Activated T-helper 2 cell treated with anti-CD3 and anti-CD28 coated beads, Interferon-gamma antibody, Interleukin-2, Interleukin-4, amounts not matched to agents 10 μg/mL and 5 μg/mL and 100 μg/mL, durations not matched to agents 14 hours and 24 hours and 36 hours (primary cell): Measurements from ENCODE around the gene CELF4. TPM values are rescaled to one million over a fixed set of nuclear protein-coding genes. Genes with fewer than 3 reads are reported as not detected.

ENCODE experiments used
- DNase-seq: peaks from one replicate; pipeline ENCODE4 v3.0.0; 2021; ENCODE audit warnings: low spot score
- H3K27ac Mint-ChIP-seq: one replicate; pipeline ENCODE4 v1.8.0; 2021; ENCODE audit warnings: mixed read lengths
- H3K27me3 Mint-ChIP-seq: one replicate; pipeline ENCODE4 v1.8.0; 2021; ENCODE audit warnings: low read depth, mixed read lengths
- H3K36me3 Mint-ChIP-seq: one replicate; pipeline ENCODE4 v1.8.0; 2021; ENCODE audit warnings: low read depth, mixed read lengths
- H3K4me1 Mint-ChIP-seq: one replicate; pipeline ENCODE4 v1.8.0; 2021; ENCODE audit warnings: low read depth, mixed read lengths
- H3K4me3 Mint-ChIP-seq: one replicate; pipeline ENCODE4 v1.8.0; 2021; ENCODE audit warnings: low read depth, mild to moderate bottlenecking, moderate library complexity, mixed read lengths
- H3K9me3 Mint-ChIP-seq: one replicate; pipeline ENCODE4 v1.8.0; 2021; ENCODE audit warnings: mixed read lengths
- intact Hi-C: fragments of 100-400 bp; cut with micrococcal nuclease; formaldehyde crosslinking; loops from one replicate; pipeline ENCODE4 v1.15.1; 2023
- total RNA-seq: library from RNA; stranded (reverse); gene quantifications from 2 replicates; pipeline ENCODE4 v1.2.3, GENCODE V29; 2022

CELF4 gene
- total RNA-seq, 1 donor from 2014 or later = not detected

DNA sequence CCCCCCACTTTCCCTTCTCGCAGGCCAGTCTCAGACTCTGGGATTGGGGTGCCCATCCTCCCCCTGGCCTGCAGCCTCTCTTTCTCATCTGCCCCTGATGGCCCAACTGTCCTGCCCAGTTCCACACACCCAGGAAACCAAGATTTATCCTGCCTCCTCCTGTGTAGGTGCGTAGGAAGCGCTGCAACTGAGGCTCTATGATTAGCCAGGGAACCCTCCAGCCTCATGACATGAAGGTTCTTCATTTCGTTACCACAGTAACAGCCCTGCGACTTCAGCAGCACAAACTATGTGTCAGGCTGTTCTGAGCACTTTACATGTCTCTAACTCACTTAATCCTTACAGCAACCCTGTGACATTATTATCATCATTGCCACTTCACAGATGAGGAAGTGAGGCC, 305.9 kb downstream of the CELF4 start:
- no peak for DNase-seq
- Mint-ChIP-seq H3K4me1 (no peaks in the 10 kb centered on the region), H3K9me3 (no peaks in the 10 kb centered on the region), H3K27me3 (peaks cover 16% of the 10 kb centered on the region), H3K27ac (no peak overlapping the region), H3K36me3 (no peaks in the 10 kb centered on the region), H3K4me3 (no peak overlapping the region)
- intact Hi-C loops = no loop called here

DNA sequence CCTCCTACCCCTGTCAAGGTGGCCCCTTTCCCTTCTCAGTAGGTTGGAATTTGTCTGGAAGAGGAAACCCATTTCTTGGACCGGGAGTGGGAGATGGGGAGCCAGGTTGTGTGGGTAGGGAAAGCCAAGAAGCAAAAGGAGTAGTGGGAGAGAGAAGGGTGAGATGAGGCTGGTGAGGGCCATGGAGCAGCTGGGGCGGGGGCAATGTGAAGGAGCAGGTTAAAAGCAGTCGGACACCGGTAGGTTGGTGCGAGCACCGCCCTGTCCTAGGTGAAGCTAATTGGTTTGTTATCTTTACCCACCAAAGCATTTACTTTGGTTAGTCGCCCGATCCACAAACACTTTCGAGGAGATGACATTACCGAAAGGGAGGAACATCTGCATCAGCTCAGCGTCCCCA, 306.8 kb downstream of the CELF4 start:
- H3K36me3 Mint-ChIP-seq = no peaks in the 10 kb centered on the region
- DNase-seq = no peak
- no peak overlapping the region for H3K4me3 Mint-ChIP-seq
- H3K27ac Mint-ChIP-seq = no peak overlapping the region
- H3K4me1 Mint-ChIP-seq = no peaks in the 10 kb centered on the region
- peaks cover 19% of the 10 kb centered on the region for H3K27me3 Mint-ChIP-seq
- H3K9me3 Mint-ChIP-seq = no peaks in the 10 kb centered on the region
- intact Hi-C loops = no loop called here

DNA sequence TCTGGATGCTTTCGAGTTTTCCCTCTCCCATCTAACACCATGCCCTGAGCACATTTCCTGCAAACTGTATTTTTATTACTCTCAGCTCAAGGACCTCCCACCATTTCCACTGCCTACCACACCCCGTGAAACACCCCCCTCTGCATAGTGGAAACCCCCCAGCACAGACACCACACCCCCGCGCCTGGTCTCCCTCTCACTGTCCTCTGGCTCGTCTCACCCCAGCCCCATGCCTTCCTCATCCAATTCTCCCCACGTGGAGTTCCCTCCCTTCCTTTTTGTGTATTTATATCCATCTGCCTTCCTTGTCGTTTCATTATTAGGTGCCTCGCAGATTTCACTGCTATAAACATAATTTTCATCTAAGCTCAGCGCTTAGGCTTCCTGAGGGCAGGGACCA, 307.5 kb downstream of the CELF4 start:
- no peaks in the 10 kb centered on the region for H3K9me3 Mint-ChIP-seq
- no peak overlapping the region for H3K4me3 Mint-ChIP-seq
- H3K4me1 Mint-ChIP-seq = no peaks in the 10 kb centered on the region
- intact Hi-C loops = no loop called here
- H3K36me3 Mint-ChIP-seq = no peaks in the 10 kb centered on the region
- H3K27me3 Mint-ChIP-seq = peaks cover 19% of the 10 kb centered on the region
- DNase-seq = no peak
- H3K27ac Mint-ChIP-seq = no peak overlapping the region

DNA sequence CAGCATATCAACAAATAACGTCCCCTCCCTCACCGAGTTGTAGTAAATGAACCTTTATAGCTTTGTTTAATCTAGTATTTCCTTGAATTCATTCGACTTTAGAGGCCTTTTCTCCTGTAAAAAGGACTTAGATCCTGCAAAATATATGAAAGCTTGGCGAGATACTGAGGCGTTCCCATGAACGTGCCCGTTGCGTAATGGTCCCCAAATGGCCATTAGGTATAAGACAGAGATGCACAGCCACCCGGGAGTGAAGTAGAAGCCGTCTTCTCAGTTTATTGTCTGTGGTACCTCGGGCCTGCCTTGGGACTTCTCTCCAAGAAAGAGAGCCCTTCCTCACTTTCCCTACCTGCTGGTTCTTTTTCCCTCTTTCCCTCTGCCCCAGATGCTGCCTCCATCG, 310.6 kb downstream of the CELF4 start:
- H3K4me1 Mint-ChIP-seq = no peaks in the 10 kb centered on the region
- H3K27ac Mint-ChIP-seq = no peak overlapping the region
- DNase-seq = no peak
- H3K27me3 Mint-ChIP-seq = peaks cover 29% of the 10 kb centered on the region
- no peak overlapping the region for H3K4me3 Mint-ChIP-seq
- no peaks in the 10 kb centered on the region for H3K9me3 Mint-ChIP-seq
- H3K36me3 Mint-ChIP-seq = no peaks in the 10 kb centered on the region
- intact Hi-C loops = no loop called here

DNA sequence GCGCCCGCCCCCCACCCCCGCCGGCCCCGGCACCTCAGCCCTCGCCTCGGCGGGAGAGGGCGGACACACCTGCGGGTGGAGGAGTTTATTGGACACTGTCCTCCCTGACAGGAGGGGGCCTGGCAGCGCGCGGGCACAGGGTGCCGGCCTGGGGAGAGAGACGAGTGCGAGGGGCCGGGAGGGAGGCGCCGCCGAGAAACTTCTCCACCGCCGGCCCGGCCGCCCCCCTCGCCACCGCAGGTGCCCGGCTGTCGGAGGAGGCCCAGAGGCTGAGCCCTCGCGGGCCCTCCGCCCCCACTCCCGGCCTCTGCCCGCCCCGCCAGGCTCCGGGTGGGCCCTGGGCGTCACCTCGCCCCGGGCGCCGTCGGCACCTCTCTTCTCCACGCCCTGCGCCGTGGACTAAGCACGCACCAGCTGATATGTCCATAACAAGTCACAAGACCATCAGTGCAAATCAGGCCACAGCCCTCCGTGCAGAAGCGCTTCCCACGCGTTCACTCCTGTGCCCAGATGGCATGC, 311.3 kb downstream of the CELF4 start:
- H3K4me3 Mint-ChIP-seq = peak overlapping the region; percentile 22
- H3K9me3 Mint-ChIP-seq = no peaks in the 10 kb centered on the region
- no peak for DNase-seq
- H3K27ac Mint-ChIP-seq = no peak overlapping the region
- peaks cover 29% of the 10 kb centered on the region for H3K27me3 Mint-ChIP-seq
- no peaks in the 10 kb centered on the region for H3K4me1 Mint-ChIP-seq
- no peaks in the 10 kb centered on the region for H3K36me3 Mint-ChIP-seq
- intact Hi-C loops = no loop called here

DNA sequence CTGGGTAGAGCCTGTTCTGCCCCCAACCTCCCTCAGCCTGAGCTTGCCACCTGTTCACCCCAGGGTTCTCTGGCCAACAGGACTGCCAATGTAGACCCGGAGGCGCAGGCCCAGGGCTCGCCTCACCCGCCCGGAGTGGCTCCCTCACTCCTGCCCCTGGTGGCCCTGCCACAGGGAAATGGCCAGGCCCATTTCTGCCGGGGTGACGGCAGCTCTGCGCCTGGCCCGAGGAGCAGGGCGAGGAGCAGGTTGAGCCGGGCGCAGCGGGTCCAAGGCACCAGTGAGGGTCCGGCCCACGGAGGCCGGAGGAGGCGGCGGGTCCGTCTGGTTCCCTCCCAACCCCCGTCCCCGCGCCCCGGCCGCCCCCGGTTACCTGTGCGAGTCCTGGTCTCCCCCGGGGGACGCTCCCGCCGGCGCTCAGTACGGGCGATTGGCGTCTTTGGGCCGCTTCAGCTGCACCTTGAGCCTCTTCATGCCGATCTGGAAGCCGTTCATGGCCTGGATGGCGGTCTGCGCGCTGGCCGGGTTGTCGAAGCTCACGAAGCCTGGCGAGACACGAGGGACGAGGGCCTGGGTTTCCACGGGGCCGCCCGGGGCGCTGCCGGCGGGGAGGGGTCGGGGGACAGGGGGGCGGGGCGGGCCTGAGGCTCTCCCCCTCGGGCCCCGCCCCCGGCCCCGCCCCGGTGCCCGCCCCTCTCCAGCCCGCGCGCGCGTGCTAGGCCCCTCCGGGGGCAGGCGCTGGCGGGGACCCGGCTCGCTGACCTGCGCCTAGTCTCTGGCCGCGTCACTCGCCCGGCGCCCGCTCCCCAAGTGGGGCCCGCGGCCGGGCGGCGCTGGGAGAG, 312.0 kb downstream of the CELF4 start:
- Mint-ChIP-seq H3K9me3 (no peaks in the 10 kb centered on the region), H3K27ac (no peak overlapping the region), H3K4me1 (no peaks in the 10 kb centered on the region), H3K4me3 (no peak overlapping the region), H3K36me3 (no peaks in the 10 kb centered on the region), H3K27me3 (peaks cover 29% of the 10 kb centered on the region)
- intact Hi-C loops = no loop called here
- DNase-seq = no peak

DNA sequence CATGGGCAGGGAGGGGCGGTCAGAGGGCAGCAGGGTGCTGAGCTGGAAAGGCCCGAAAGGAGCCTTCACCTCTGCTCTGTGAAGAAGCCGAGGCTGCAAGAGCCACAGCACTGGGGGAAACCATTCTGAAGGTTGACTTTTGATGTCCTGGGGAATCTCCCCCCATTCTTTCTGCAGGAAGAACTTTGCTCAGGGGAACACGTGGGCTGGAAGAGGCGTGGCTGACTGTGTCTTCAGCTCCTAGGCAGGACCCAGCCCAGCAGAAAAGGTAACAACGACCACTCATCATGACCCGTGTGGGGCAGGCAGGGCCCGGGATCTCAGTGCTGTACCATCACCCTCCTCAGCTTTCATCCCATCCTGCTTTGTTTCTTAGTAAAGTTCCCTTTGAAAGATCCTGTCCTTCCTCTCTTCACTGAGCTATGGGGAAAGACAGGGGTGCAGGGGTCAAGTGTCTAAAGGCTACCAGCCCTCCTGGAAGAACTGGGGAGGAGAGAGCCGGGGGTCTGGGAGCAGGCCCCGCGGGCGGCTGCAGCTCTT, 312.7 kb downstream of the CELF4 start:
- Mint-ChIP-seq H3K9me3 (no peaks in the 10 kb centered on the region), H3K4me3 (no peak overlapping the region), H3K27ac (no peak overlapping the region), H3K36me3 (no peaks in the 10 kb centered on the region), H3K27me3 (peaks cover 29% of the 10 kb centered on the region), H3K4me1 (no peaks in the 10 kb centered on the region)
- DNase-seq = no peak
- intact Hi-C loops = no loop called here

DNA sequence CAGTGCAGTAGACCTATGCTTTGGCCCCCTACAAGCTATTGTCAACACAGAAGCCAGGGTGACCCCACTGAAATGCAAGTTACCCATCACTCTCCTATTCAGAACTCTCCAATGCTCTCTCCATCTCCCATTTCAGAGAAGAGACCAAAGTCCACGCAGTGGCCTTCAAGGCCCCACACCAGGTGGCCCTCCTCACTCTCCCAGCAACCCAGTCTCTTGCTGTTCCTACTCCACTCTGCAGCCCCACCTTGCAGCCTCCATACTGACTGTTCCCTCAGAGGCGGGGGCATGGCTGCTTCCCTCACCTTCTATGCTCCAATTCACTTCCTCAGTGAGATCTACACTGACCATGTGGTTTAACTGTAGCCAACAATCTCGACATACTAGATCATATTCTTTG, 313.3 kb downstream of the CELF4 start:
- Mint-ChIP-seq H3K27me3 (peaks cover 27% of the 10 kb centered on the region), H3K27ac (no peak overlapping the region), H3K9me3 (no peaks in the 10 kb centered on the region), H3K36me3 (no peaks in the 10 kb centered on the region), H3K4me3 (no peak overlapping the region), H3K4me1 (no peaks in the 10 kb centered on the region)
- intact Hi-C loops = no loop called here
- no peak for DNase-seq

DNA sequence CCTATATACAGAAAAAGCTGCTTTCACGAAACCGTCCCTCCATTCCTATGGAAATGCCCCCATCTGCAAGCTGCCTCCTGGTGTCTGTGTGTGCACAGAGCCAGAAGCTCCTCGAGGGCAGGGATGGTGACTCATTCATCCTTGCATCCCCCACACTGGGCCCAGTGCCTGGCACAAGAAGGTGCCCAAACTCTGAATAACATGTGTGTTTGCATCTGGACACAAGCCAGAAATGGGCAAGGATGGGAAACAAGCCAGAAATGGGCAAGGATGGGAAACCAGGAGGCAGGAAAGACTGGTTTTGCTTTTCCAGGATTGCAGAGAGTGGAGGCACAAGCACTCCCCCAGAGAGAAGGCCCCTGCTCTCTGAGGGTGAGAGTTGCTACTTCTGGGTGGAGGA, 313.9 kb downstream of the CELF4 start:
- intact Hi-C loops = no loop called here
- no peak for DNase-seq
- no peak overlapping the region for H3K27ac Mint-ChIP-seq
- peaks cover 27% of the 10 kb centered on the region for H3K27me3 Mint-ChIP-seq
- H3K9me3 Mint-ChIP-seq = no peaks in the 10 kb centered on the region
- no peaks in the 10 kb centered on the region for H3K36me3 Mint-ChIP-seq
- no peaks in the 10 kb centered on the region for H3K4me1 Mint-ChIP-seq
- H3K4me3 Mint-ChIP-seq = no peak overlapping the region

DNA sequence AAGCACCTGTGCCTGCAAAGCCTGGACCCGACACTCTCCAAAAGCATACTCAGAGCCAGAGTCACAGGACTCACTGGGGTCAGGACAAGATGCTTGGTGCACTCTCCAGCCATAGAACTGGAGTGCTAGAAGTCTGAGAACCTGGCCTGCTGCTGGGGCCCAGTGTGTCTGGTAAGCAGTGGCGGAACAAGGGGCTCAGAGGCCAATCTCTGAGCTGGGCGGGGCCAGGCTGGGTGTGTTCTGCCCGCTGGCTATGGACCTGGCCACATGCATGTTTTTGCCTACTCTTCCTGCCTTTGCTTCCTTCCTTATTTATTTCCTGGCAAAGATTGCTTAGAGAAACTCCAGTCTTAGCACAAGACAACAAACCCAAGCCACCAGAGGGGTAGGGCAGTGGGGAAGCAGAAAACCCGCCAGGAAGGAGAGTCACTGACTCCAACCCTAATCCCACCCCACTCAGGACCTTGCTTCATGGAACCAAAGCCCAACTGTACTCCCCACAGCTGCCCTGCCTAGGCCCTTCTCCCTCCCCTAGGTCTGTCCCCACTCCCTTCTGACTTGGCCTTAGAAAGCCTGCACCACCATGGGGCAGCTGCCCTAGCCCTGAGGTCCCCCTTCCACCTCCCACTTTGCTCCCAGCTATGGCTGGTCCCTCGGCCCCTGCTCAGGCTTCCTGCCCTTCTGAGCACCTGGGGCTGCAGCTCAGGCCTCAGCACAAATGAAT, 315.5 kb downstream of the CELF4 start:
- H3K27ac Mint-ChIP-seq = no peak overlapping the region
- H3K9me3 Mint-ChIP-seq = no peaks in the 10 kb centered on the region
- intact Hi-C loops = no loop called here
- H3K36me3 Mint-ChIP-seq = no peaks in the 10 kb centered on the region
- H3K4me3 Mint-ChIP-seq = no peak overlapping the region
- H3K4me1 Mint-ChIP-seq = no peaks in the 10 kb centered on the region
- DNase-seq = no peak
- H3K27me3 Mint-ChIP-seq = peaks cover 23% of the 10 kb centered on the region

DNA sequence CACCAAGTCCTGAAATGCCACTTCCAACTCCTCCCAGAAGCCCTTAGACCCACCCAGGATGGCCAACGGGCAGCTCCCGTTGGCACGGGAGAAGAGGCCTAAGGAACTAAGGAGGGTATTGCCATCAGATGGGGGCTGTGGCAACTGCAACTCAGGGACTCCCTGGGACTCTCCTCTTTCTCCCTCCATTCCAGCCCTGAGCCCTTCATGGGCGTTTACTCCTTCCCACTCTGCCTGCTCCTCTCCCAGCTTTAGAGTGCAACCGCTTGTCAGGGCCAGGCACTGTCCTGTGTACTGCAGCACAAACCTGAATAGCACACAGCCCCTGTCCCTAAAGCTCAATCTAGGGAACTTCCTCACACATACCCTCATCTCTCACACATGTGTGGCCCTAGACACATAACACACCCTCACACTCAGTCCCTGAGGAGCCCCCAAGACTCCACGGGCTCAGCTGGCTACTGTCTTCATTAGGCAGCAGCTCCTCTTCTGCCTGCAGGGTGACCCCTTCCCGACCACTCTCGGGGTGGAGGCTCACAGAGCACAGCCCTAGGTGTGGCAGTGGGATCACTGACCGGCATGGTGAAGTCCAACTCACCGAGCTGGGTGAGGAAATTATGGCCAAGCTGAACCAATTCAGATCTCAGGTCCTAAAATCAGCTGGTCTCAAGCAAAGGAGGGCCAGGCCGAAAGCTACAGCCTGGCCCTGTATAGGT, 316.3 kb downstream of the CELF4 start:
- Mint-ChIP-seq H3K27me3 (peaks cover 20% of the 10 kb centered on the region), H3K36me3 (no peaks in the 10 kb centered on the region), H3K9me3 (no peaks in the 10 kb centered on the region), H3K4me1 (no peaks in the 10 kb centered on the region), H3K4me3 (no peak overlapping the region), H3K27ac (no peak overlapping the region)
- no peak for DNase-seq
- intact Hi-C loops = no loop called here

DNA sequence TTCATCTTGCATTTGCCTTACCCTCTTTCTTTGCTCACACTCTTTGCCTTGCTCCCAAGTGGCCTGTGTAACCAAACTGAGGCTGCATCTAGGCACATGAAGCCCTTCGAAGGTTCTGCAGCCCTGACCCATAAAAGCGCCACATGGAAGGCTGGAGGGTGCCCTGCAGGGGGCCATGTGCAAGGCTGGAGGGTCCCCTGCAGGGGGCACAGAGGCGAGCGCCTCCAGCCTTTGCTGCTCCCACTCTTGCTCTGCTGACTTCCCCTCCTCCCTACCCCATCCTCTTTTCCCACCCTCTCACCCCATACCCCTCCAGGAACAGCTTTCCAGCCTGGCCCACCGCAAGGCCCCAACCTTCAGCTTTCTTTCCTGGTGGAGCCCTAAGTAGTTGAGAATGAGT, 317.3 kb downstream of the CELF4 start:
- DNase-seq = no peak
- intact Hi-C loops = no loop called here
- Mint-ChIP-seq H3K27ac (no peak overlapping the region), H3K9me3 (no peaks in the 10 kb centered on the region), H3K4me1 (no peaks in the 10 kb centered on the region), H3K27me3 (peaks cover 26% of the 10 kb centered on the region), H3K36me3 (no peaks in the 10 kb centered on the region), H3K4me3 (no peak overlapping the region)
